GM19025 (cell line): Measurements from ENCODE around the gene SLC9A9.

ENCODE experiments used
- ATAC-seq: cut with Tn5 transposase; IDR thresholded peaks from one replicate; pipeline ENCODE4 v1.9.1; 2021; ENCODE audit warnings: mild to moderate bottlenecking, low read depth, moderate library complexity; ENCODE audit not compliant: unreplicated experiment

SLC9A9 gene

GRCh38 chr3:143764840-143765239 is 83.4 kb downstream of the SLC9A9 start:
- ATAC-seq, result no peak

GRCh38 chr3:143763564-143764162 is 84.6 kb downstream of the SLC9A9 start:
- ATAC-seq, result no peak

- ATAC-seq, result no peak
Measured at GRCh38 chr3:143757691-143758090, 90.6 kb downstream of the SLC9A9 start.

GRCh38 chr3:143755978-143756377 is 92.3 kb downstream of the SLC9A9 start:
- no peak for ATAC-seq

GRCh38 chr3:143754090-143754489 is 94.2 kb downstream of the SLC9A9 start:
- ATAC-seq, result no peak

- ATAC-seq, result no peak
Measured at GRCh38 chr3:143753456-143753855, 94.8 kb downstream of the SLC9A9 start.

GRCh38 chr3:143753006-143753405 is 95.3 kb downstream of the SLC9A9 start:
- no peak for ATAC-seq

GRCh38 chr3:143751643-143752178 is 96.6 kb downstream of the SLC9A9 start:
- no peak for ATAC-seq

- no peak for ATAC-seq
Measured at GRCh38 chr3:143750841-143751240, 97.4 kb downstream of the SLC9A9 start.

- no peak for ATAC-seq
Measured at GRCh38 chr3:143749926-143750325, 98.3 kb downstream of the SLC9A9 start.

- ATAC-seq, result no peak
Measured at GRCh38 chr3:143737065-143737464, 111.2 kb downstream of the SLC9A9 start.

- no peak for ATAC-seq
Measured at GRCh38 chr3:143736205-143736997, 111.9 kb downstream of the SLC9A9 start.

- no peak for ATAC-seq
Measured at GRCh38 chr3:143731776-143732175, 116.5 kb downstream of the SLC9A9 start.

GRCh38 chr3:143731320-143731719 is 116.9 kb downstream of the SLC9A9 start:
- ATAC-seq, result no peak

- ATAC-seq, result no peak
Measured at GRCh38 chr3:143727391-143727790, 120.9 kb downstream of the SLC9A9 start.

GRCh38 chr3:143726727-143727126 is 121.5 kb downstream of the SLC9A9 start:
- no peak for ATAC-seq

- no peak for ATAC-seq
Measured at GRCh38 chr3:143720381-143720780, 127.9 kb downstream of the SLC9A9 start.

GRCh38 chr3:143718463-143718862 is 129.8 kb downstream of the SLC9A9 start:
- no peak for ATAC-seq

- ATAC-seq, result no peak
Measured at GRCh38 chr3:143716731-143717130, 131.5 kb downstream of the SLC9A9 start.

GRCh38 chr3:143712522-143712921 is 135.7 kb downstream of the SLC9A9 start:
- no peak for ATAC-seq

GRCh38 chr3:143707848-143708247 is 140.4 kb downstream of the SLC9A9 start:
- no peak for ATAC-seq

- ATAC-seq, result no peak
Measured at GRCh38 chr3:143700431-143700975, 147.8 kb downstream of the SLC9A9 start.
